Cerebellar cortex (tissue), 1 donor: Measurements from ENCODE around the gene STIP1.
A peak's percentile ranks its signal among the peaks of the same experiment; 100 is the strongest.
"Not testable (repeated sequence)": the region's sequence is repeated elsewhere in the genome, so short reads cannot be mapped to it uniquely, and the experiment has no call there.

ENCODE experiments used
- DNase-seq: peaks from one replicate; pipeline ENCODE4 v3.0.0-alpha.2; 2015; ENCODE audit warnings: low spot score

STIP1 gene

GRCh38 chr11:64238076-64238475, 52.1 kb downstream of the STIP1 start:
- no peak for DNase-seq

GRCh38 chr11:64238999-64239398, 53.0 kb downstream of the STIP1 start:
- DNase-seq, result no peak

GRCh38 chr11:64239662-64240434, 53.9 kb downstream of the STIP1 start:
- no peak for DNase-seq

- DNase-seq, result peak; percentile 97
Observed at GRCh38 chr11:64240435-64241240, 54.7 kb downstream of the STIP1 start, which contains the start of gene FKBP2. TSS of gene FKBP2 (plus strand) at chr11:64241095. CDS start at chr11:64242388, 1,293 bp downstream.

GRCh38 chr11:64241241-64241490, 55.2 kb downstream of the STIP1 start:
- DNase-seq, result peak; percentile 99

GRCh38 chr11:64241491-64242374, 55.8 kb downstream of the STIP1 start:
- DNase-seq, result peak; percentile 68

GRCh38 chr11:64243236-64243854, 57.4 kb downstream of the STIP1 start:
- DNase-seq, result no peak

- DNase-seq, result no peak
Observed at GRCh38 chr11:64244107-64244506, 58.1 kb downstream of the STIP1 start.

- no peak for DNase-seq
Observed at GRCh38 chr11:64244966-64245365, 59.0 kb downstream of the STIP1 start.

GRCh38 chr11:64245401-64245796, 59.4 kb downstream of the STIP1 start:
- DNase-seq, result no peak

- no peak for DNase-seq
Observed at GRCh38 chr11:64245797-64246620, 60.0 kb downstream of the STIP1 start.

- DNase-seq, result not testable (repeated sequence)
Observed at GRCh38 chr11:64246621-64246870, 60.6 kb downstream of the STIP1 start.

- peak; percentile 81 for DNase-seq
Observed at GRCh38 chr11:64246871-64247728, 61.1 kb downstream of the STIP1 start, which contains the start of gene PPP1R14B. TSS of gene PPP1R14B (minus strand) at chr11:64246943. CDS start at chr11:64246673, 270 bp downstream.

GRCh38 chr11:64247729-64248531, 62.0 kb downstream of the STIP1 start:
- no peak for DNase-seq

- no peak for DNase-seq
Observed at GRCh38 chr11:64248578-64248977, 62.6 kb downstream of the STIP1 start.

- DNase-seq, result no peak
Observed at GRCh38 chr11:64249038-64249437, 63.1 kb downstream of the STIP1 start.

- DNase-seq, result no peak
Observed at GRCh38 chr11:64249563-64250414, 63.8 kb downstream of the STIP1 start.

- DNase-seq, result no peak
Observed at GRCh38 chr11:64250415-64251015, 64.5 kb downstream of the STIP1 start.
